K562 (cell line): Measurements from ENCODE around the gene TOM1. TPM values are rescaled to one million over a fixed set of nuclear protein-coding genes. Genes with fewer than 3 reads are reported as not detected.

ENCODE experiments used
- ATAC-seq: fragments of 200-7000 bp; cut with Tn5 transposase; 3 replicates; pipeline ENCODE4 v1.9.1; 2020; ENCODE audit warnings: moderate library complexity
- BruUV-seq: library from RNA; stranded (reverse); fragments of 400-500 nt; replicated peaks from 2 replicates; lab custom pipeline; 2021; lab: Mats Ljungman, UMichigan
- CTCF ChIA-PET: fragments of 300-600 bp; formaldehyde crosslinking; extraction: SDS; loops from one replicate; lab custom pipeline; 2021; ENCODE audit warnings: low intra/inter-chr PET ratio; lab: Yijun Ruan, JAX
- POLR2A ChIA-PET: fragments of 300-600, 350-650 bp; sonication (Branson Sonifier 250); formaldehyde crosslinking; extraction: SDS; loops from one replicate; lab custom pipeline; 2021; ENCODE audit warnings: antibody characterized with exemption, inconsistent platforms; lab: Yijun Ruan, JAX
- DNase-seq, 4 experiments: peaks; one replicate each; pipeline versions ENCODE4 v3.0.0 to v3.0.0-alpha.2; 2011 to 2018; ENCODE audit warnings: low spot score in 3 of 4, mixed read lengths in 3 of 4; ENCODE audit errors: extremely low read depth in 1 of 4
- FAIRE-seq: peaks from 2 replicates; lab custom pipeline; 2011; peaks lifted over from hg19 to GRCh38; lab: Jason Lieb, UNC
- H2AFZ ChIP-seq: 2 replicates; pipeline ENCODE4 v1.6.0; 2011; ENCODE audit warnings: low read depth, low read length, control low read depth, inconsistent platforms
- H3K27ac ChIP-seq: fragments of 200-600 bp; 3 replicates; pipeline ENCODE4 v1.8.0; 2011; ENCODE audit warnings: low read depth, mild to moderate bottlenecking, control low read depth, inconsistent platforms, low read length, moderate library complexity, mixed read lengths; ENCODE audit errors: extremely low read depth
- H3K27me3 ChIP-seq, 2 experiments: fragments of 300-600 bp in 1 of 2; 2 replicates in 1 of 2; 3 replicates in 1 of 2; pipeline versions ENCODE4 v1.6.0 to v1.8.0; 2011; ENCODE audit warnings: inconsistent platforms in 2 of 2, low read length in 2 of 2, mild to moderate bottlenecking in 1 of 2, mixed read lengths in 1 of 2, moderate library complexity in 1 of 2; ENCODE audit not compliant: control insufficient read depth in 2 of 2, insufficient read depth in 2 of 2
- H3K36me3 ChIP-seq: fragments of 300-600 bp; 3 replicates; pipeline ENCODE4 v1.8.0; 2011; ENCODE audit warnings: mild to moderate bottlenecking, low read length, inconsistent platforms; ENCODE audit not compliant: control insufficient read depth, insufficient read depth
- H3K4me1 ChIP-seq, 2 experiments: fragments of 200-600 bp in 1 of 2; replicated peaks in 1 of 2; 2 replicates in 1 of 2; 3 replicates in 1 of 2; pipeline versions ENCODE4 v1.5.1 to v1.8.0; 2011; ENCODE audit warnings: inconsistent platforms in 2 of 2, low read length in 2 of 2, mild to moderate bottlenecking in 1 of 2, mixed read lengths in 1 of 2, moderate library complexity in 1 of 2; ENCODE audit not compliant: control insufficient read depth in 2 of 2, insufficient read depth in 2 of 2
- H3K4me2 ChIP-seq: 2 replicates; pipeline ENCODE4 v1.6.1; 2011; ENCODE audit warnings: low read length, control low read depth, inconsistent platforms, mixed read lengths; ENCODE audit not compliant: insufficient read depth
- H3K4me3 ChIP-seq: fragments of 200-600 bp; sonication (generic), shearing (Covaris generic); 2 replicates; pipeline ENCODE4 v1.5.1; 2016; ENCODE audit warnings: control low read depth, inconsistent platforms
- H3K79me2 ChIP-seq: fragments of 200-600 bp; 3 replicates; pipeline ENCODE4 v1.8.0; 2011; ENCODE audit warnings: low read length, inconsistent platforms; ENCODE audit not compliant: control insufficient read depth, insufficient read depth
- H3K9ac ChIP-seq, 2 experiments: 2 replicates each; pipeline versions ENCODE4 v1.6.0 to v1.6.1; 2011; ENCODE audit warnings: low read depth in 2 of 2, low read length in 2 of 2, control low read depth in 1 of 2, inconsistent platforms in 1 of 2, mild to moderate bottlenecking in 1 of 2, mixed read lengths in 1 of 2; ENCODE audit not compliant: insufficient read depth in 1 of 2
- H3K9me1 ChIP-seq: one replicate; pipeline ENCODE4 v1.6.0; 2011; ENCODE audit warnings: inconsistent platforms, mild to moderate bottlenecking, low read length, moderate library complexity; ENCODE audit not compliant: control insufficient read depth, insufficient read depth
- H3K9me3 ChIP-seq: replicated peaks from 2 replicates; pipeline ENCODE4 v1.5.1; 2011; ENCODE audit warnings: low read depth, low read length, inconsistent platforms; ENCODE audit not compliant: control insufficient read depth, insufficient read depth
- H4K20me1 ChIP-seq: replicated peaks from 2 replicates; pipeline ENCODE4 v1.6.1; 2011; ENCODE audit warnings: low read length, inconsistent platforms, mixed read lengths; ENCODE audit not compliant: control insufficient read depth, insufficient read depth
- CUX1 ChIP-seq: fragments of 200-800 bp; sonication (Bioruptor generic); IDR thresholded peaks from 2 replicates; pipeline ENCODE4 v1.6.1; 2016; ENCODE audit warnings: missing genetic modification characterization, missing compliant biosample characterization
- HOXB6 ChIP-seq: fragments of 250-450 bp; sonication (Bioruptor Pico); IDR thresholded peaks from 2 replicates; pipeline ENCODE4 v1.5.1; 2022; ENCODE audit warnings: mild to moderate bottlenecking, borderline replicate concordance
- ILK ChIP-seq: fragments of 450-650 bp; IDR thresholded peaks from 2 replicates; pipeline ENCODE4 v1.6.1; 2016; ENCODE audit warnings: missing genetic modification characterization, low read depth, mild to moderate bottlenecking, missing compliant biosample characterization, moderate library complexity, borderline replicate concordance
- POLR2G ChIP-seq: fragments of 200-400 bp; formaldehyde crosslinking; IDR thresholded peaks from 2 replicates; pipeline ENCODE4 v1.6.1; 2017; ENCODE audit warnings: low read depth, mild to moderate bottlenecking, antibody characterized with exemption, low read length, moderate library complexity
- PPARD ChIP-seq: fragments of 250-450 bp; sonication (Bioruptor Pico); IDR thresholded peaks from 2 replicates; pipeline ENCODE4 v1.8.0; 2022; ENCODE audit warnings: inconsistent platforms, mild to moderate bottlenecking, moderate library complexity
- PREB ChIP-seq: sonication (generic); formaldehyde crosslinking; IDR thresholded peaks from 2 replicates; pipeline ENCODE4 v1.8.1; 2023; ENCODE audit warnings: mild to moderate bottlenecking, missing genetic modification reagents
- SNRNP70 ChIP-seq: fragments of 200-400 bp; formaldehyde crosslinking; optimal IDR thresholded peaks from 2 replicates; pipeline ENCODE3; 2017; ENCODE audit warnings: low read depth, low read length
- SREBF2 ChIP-seq: sonication (generic); formaldehyde crosslinking; IDR thresholded peaks from 2 replicates; pipeline ENCODE4 v1.4.0; 2020; ENCODE audit warnings: mild to moderate bottlenecking, missing genetic modification reagents
- STAG1 ChIP-seq: sonication (generic); formaldehyde crosslinking; IDR thresholded peaks from 2 replicates; pipeline ENCODE4 v1.5.0; 2020; ENCODE audit warnings: missing genetic modification reagents, borderline replicate concordance
- TAF15 ChIP-seq: fragments of 200-400 bp; formaldehyde crosslinking; IDR thresholded peaks from 2 replicates; pipeline ENCODE4 v1.6.1; 2017; ENCODE audit warnings: mild to moderate bottlenecking, low read depth, low read length, moderate library complexity
- THRAP3 ChIP-seq: fragments of 450-650 bp; IDR thresholded peaks from 2 replicates; pipeline ENCODE4 v1.6.1; 2016; ENCODE audit warnings: mild to moderate bottlenecking, inconsistent platforms, borderline replicate concordance
- TOE1 ChIP-seq, 2 experiments: fragments of 450-650 bp in 1 of 2; sonication (generic) in 1 of 2; formaldehyde crosslinking in 1 of 2; IDR thresholded peaks; 2 replicates each; pipeline versions ENCODE4 v1.7.1 to v1.8.0; 2016 to 2022; ENCODE audit warnings: borderline replicate concordance in 2 of 2, mild to moderate bottlenecking in 2 of 2, antibody characterized with exemption in 1 of 2, inconsistent platforms in 1 of 2, low read depth in 1 of 2, missing genetic modification reagents in 1 of 2, moderate library complexity in 1 of 2
- ZSCAN29 ChIP-seq: fragments of 450-650 bp; IDR thresholded peaks from 2 replicates; pipeline ENCODE4 v1.6.1; 2017
- WGBS: fragments of 100-300 bp; shearing (Covaris generic); methylation state at CpG from one replicate; pipeline ENCODE4 v1.1.6; 2016; ENCODE audit warnings: low coverage, mixed read lengths; ENCODE audit not compliant: insufficient coverage; ENCODE audit errors: missing lambda C conversion rate; 5-methylcytosine and 5-hydroxymethylcytosine counted together
- in situ Hi-C: fragments of 300-500 bp; cut with MboI; formaldehyde crosslinking; loops from 4 replicates; pipeline ENCODE4 v1.15.0; 2018; ENCODE audit warnings: inconsistent platforms, mixed read lengths
- intact Hi-C: fragments of 100-400 bp; cut with micrococcal nuclease; formaldehyde crosslinking; loops from 2 replicates; pipeline ENCODE4 v1.14.2; 2022
- polyA plus RNA-seq, 8 experiments: library from polyadenylated mRNA; depleted of rRNA in 4 of 8; stranded (reverse) in 5 of 8; unstranded in 3 of 8; fragments of >200 nt; fragmentation: Nextera tagmentation in 2 of 8; fragmentation: Illumina TruSeq in 1 of 8; extraction: Ambion mirVana in 2 of 8; extraction: Trizol in 1 of 8; gene quantifications; 2 replicates each; pipeline versions ENCODE4 v1.2.1 to v1.2.3, GENCODE V29; 2011 to 2014; ENCODE audit warnings: inconsistent platforms in 1 of 8, missing spikeins in 1 of 8
- total RNA-seq, 7 experiments: library from RNA; depleted of rRNA in 6 of 7; stranded (reverse); fragments of >200 nt in 6 of 7; fragmentation: Illumina TruSeq in 2 of 7; extraction: Trizol in 2 of 7; gene quantifications; 2 replicates each; pipeline versions ENCODE4 v1.2.1 to v1.2.3, GENCODE V29; 2011 to 2021; ENCODE audit warnings: low replicate concordance in 1 of 7
- TF ChIP-seq, protein P1 (sequence below), 3 experiments: IDR thresholded peaks in 2 of 3; conservative IDR thresholded peaks in 1 of 3; 2 replicates each; pipeline ENCODE4 v1.5.1; 2011 to 2012; ENCODE audit warnings: low read length in 3 of 3, mild to moderate bottlenecking in 3 of 3, control low read depth in 2 of 3, improper control_type of control experiment in 1 of 3, inconsistent platforms in 1 of 3, low read depth in 1 of 3, mixed read lengths in 1 of 3, moderate library complexity in 1 of 3; ENCODE audit not compliant: insufficient read depth in 2 of 3

Gene TOM1
- total and polyA plus RNA-seq, 9 of the 15 experiments (the other 6 are each of a cell fraction or from before 2014, with no cell fraction given), result 0.64 to 20.6 (median 12.0) TPM

DNA sequence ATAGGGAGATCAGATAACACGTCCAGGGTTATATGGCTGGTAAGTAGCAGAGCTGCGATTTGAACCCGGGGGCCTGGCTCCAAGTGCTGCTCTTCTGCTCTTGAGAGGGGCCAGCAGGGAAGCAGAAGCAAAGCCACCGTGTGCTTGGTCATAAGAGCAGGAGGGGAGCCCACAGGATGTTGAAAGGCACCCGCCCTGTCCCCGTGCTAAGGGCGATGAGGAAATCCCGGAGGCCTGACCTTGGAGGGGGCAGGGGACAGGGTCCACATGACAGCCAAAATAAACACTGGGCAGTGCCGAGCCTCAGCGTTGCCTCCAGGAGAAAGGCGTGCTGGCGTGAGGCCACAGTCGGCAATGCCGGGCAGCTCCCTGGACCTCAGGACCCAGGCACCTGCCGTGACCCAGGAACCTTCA, 28.8 kb downstream of the TOM1 start:
- Histone ChIP-seq H3K36me3 (peaks cover 34% of the 10 kb centered on the region; the same call in 1 of the 3 replicates), H3K9ac (no peak overlapping the region), H3K4me3 (no peak overlapping the region), H3K4me1 (no peaks in the 10 kb centered on the region), H3K27ac (no peak overlapping the region), H3K4me2 (no peak overlapping the region), H2AFZ (no peak overlapping the region), H4K20me1 (no peaks in the 10 kb centered on the region), H3K9me1 (no peaks in the 10 kb centered on the region), H3K9me3 (no peaks in the 10 kb centered on the region), H3K27me3 (no peaks in the 10 kb centered on the region), H3K79me2 (no peaks in the 10 kb centered on the region)
- no peak for ATAC-seq
- no TSS peak for BruUV-seq
- no peak for DNase-seq
- in situ Hi-C loops, result no loop called here
- ChIA-PET CTCF (no interaction called here), POLR2A (interaction anchor here (0.7 to 1.0 kb wide), 2 partner anchors 8 to 10 kb away, joined by 3 to 4 read pairs; no protein-coding TSS in a partner anchor)
- 89% methylated on average over 7 of the region's 15 CpGs for WGBS
- intact Hi-C loops, result no loop called here
- FAIRE-seq, result no peak
- no peak for TF ChIP-seq TOE1 (IDR thresholded peaks at IDR 0.05; ENCODE audit: borderline replicate concordance)
- TF ChIP-seq TOE1 (CRISPR knock-in tag; IDR thresholded peaks at IDR 0.05; ENCODE audit: borderline replicate concordance, low read depth), result no peak
- no peak for TF ChIP-seq THRAP3
- TF ChIP-seq ILK (tag), result no peak
- no peak for TF ChIP-seq HOXB6 (CRISPR knock-in tag)
- TF ChIP-seq CUX1 (CRISPR knock-in tag), result no peak
- no peak for TF ChIP-seq ZSCAN29
- no peak for TF ChIP-seq PREB
- TF ChIP-seq TAF15, result no peak
- TF ChIP-seq SNRNP70, result no peak
- TF ChIP-seq POLR2G, result no peak
- TF ChIP-seq PPARD (CRISPR knock-in tag), result no peak
- no peak for TF ChIP-seq SREBF2 (CRISPR knock-in tag)
- TF ChIP-seq STAG1 (CRISPR knock-in tag), result no peak
- TF ChIP-seq, protein P1, sequence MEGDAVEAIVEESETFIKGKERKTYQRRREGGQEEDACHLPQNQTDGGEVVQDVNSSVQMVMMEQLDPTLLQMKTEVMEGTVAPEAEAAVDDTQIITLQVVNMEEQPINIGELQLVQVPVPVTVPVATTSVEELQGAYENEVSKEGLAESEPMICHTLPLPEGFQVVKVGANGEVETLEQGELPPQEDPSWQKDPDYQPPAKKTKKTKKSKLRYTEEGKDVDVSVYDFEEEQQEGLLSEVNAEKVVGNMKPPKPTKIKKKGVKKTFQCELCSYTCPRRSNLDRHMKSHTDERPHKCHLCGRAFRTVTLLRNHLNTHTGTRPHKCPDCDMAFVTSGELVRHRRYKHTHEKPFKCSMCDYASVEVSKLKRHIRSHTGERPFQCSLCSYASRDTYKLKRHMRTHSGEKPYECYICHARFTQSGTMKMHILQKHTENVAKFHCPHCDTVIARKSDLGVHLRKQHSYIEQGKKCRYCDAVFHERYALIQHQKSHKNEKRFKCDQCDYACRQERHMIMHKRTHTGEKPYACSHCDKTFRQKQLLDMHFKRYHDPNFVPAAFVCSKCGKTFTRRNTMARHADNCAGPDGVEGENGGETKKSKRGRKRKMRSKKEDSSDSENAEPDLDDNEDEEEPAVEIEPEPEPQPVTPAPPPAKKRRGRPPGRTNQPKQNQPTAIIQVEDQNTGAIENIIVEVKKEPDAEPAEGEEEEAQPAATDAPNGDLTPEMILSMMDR (IDR thresholded peaks at IDR 0.05 in 2 of 3, conservative IDR thresholded peaks at IDR 0.05 in 1 of 3; ENCODE audit: insufficient read depth in 2 of 3, low read depth in 1 of 3, low read length in 3 of 3), result no peak
